DND-41 (cell line): ENCODE results near the gene MRPL21.

Source experiments
- ATAC-seq: fragments of 200-7000 bp; cut with Tn5 transposase; 3 replicates; pipeline ENCODE4 v1.9.1; 2021; ENCODE audit warnings: low read depth; ENCODE audit not compliant: insufficient read depth
- DNase-seq: peaks from one replicate; pipeline ENCODE4 v3.0.0-alpha.2; 2020
- H2AFZ ChIP-seq: 2 replicates; pipeline ENCODE4 v1.6.0; 2012; ENCODE audit warnings: low read depth, low read length
- H3K27ac ChIP-seq: 2 replicates; pipeline ENCODE4 v1.5.1; 2012; ENCODE audit warnings: low read length, inconsistent platforms
- H3K27me3 ChIP-seq: fragments of 200-600 bp; sonication (generic); 2 replicates; pipeline ENCODE4 v1.6.0; 2012; ENCODE audit warnings: low read length, mild to moderate bottlenecking, inconsistent platforms; ENCODE audit not compliant: insufficient read depth, poor library complexity
- H3K36me3 ChIP-seq: 2 replicates; pipeline ENCODE4 v1.5.1; 2012; ENCODE audit warnings: low read length, inconsistent platforms; ENCODE audit not compliant: insufficient read depth
- H3K4me1 ChIP-seq: 2 replicates; pipeline ENCODE4 v1.5.1; 2012; ENCODE audit warnings: mild to moderate bottlenecking, low read length; ENCODE audit not compliant: insufficient read depth
- H3K4me2 ChIP-seq: 2 replicates; pipeline ENCODE4 v1.6.0; 2012; ENCODE audit warnings: mild to moderate bottlenecking, moderate library complexity, low read length, inconsistent platforms; ENCODE audit not compliant: insufficient read depth
- H3K4me3 ChIP-seq, 2 experiments: fragments of 200-600 bp in 1 of 2; shearing (Covaris generic) in 1 of 2; 2 replicates each; pipeline ENCODE4 v1.5.1; 2012 to 2016; ENCODE audit warnings: inconsistent platforms in 2 of 2, low read length in 2 of 2, mild to moderate bottlenecking in 2 of 2, low read depth in 1 of 2, moderate library complexity in 1 of 2
- H3K79me2 ChIP-seq: 2 replicates; pipeline ENCODE4 v1.6.0; 2012; ENCODE audit warnings: low read length, inconsistent platforms; ENCODE audit not compliant: insufficient read depth
- H3K9ac ChIP-seq: 2 replicates; pipeline ENCODE4 v1.6.0; 2012; ENCODE audit warnings: low read depth, mild to moderate bottlenecking, inconsistent platforms, low read length, moderate library complexity
- H3K9me3 ChIP-seq: 2 replicates; pipeline ENCODE4 v1.5.1; 2012; ENCODE audit warnings: low read length, moderate library complexity, mild to moderate bottlenecking, inconsistent platforms; ENCODE audit not compliant: insufficient read depth, severe bottlenecking
- H4K20me1 ChIP-seq: 2 replicates; pipeline ENCODE4 v1.6.0; 2012; ENCODE audit warnings: low read length; ENCODE audit not compliant: insufficient read depth
- CTCF ChIP-seq: IDR thresholded peaks from 2 replicates; pipeline ENCODE4 v1.5.1; 2012; ENCODE audit warnings: borderline replicate concordance, low read length, moderate library complexity, mild to moderate bottlenecking; ENCODE audit not compliant: poor library complexity, severe bottlenecking; ENCODE audit errors: extremely low read depth
- EZH2 ChIP-seq: IDR thresholded peaks from 3 replicates; pipeline ENCODE4 v1.6.1; 2012; ENCODE audit warnings: borderline replicate concordance, low read depth, mild to moderate bottlenecking, moderate library complexity, low read length, inconsistent platforms; ENCODE audit not compliant: severe bottlenecking

MRPL21 gene

GRCh38 chr11:68934321-68934645 is 30.7 kb upstream of the MRPL21 start:
- no peak for DNase-seq
- Histone ChIP-seq H3K4me1 (no peaks in the 10 kb centered on the region), H3K4me3 (no peak overlapping the region), H3K79me2 (no peaks in the 10 kb centered on the region), H2AFZ (no peak overlapping the region), H4K20me1 (peaks cover 16% of the 10 kb centered on the region; the same call in 1 of the 2 replicates), H3K9me3 (no peaks in the 10 kb centered on the region), H3K27ac (no peak overlapping the region), H3K36me3 (peaks cover 82% of the 10 kb centered on the region), H3K27me3 (no peaks in the 10 kb centered on the region), H3K9ac (no peak overlapping the region), H3K4me2 (no peak overlapping the region)
- ATAC-seq: no peak
- TF ChIP-seq EZH2 (no peak), CTCF (no peak)

- Histone ChIP-seq H3K4me3 (no peak overlapping the region), H3K36me3 (peaks cover 83% of the 10 kb centered on the region), H3K4me2 (no peak overlapping the region), H3K4me1 (no peaks in the 10 kb centered on the region), H2AFZ (no peak overlapping the region), H3K9me3 (no peaks in the 10 kb centered on the region), H3K27ac (no peak overlapping the region), H3K9ac (no peak overlapping the region), H3K27me3 (no peaks in the 10 kb centered on the region), H4K20me1 (peaks cover 12% of the 10 kb centered on the region; the same call in 1 of the 2 replicates), H3K79me2 (no peaks in the 10 kb centered on the region)
- ATAC-seq: no peak
- TF ChIP-seq EZH2 (no peak), CTCF (no peak)
- DNase-seq: no peak
These were observed 30.1 kb upstream of the MRPL21 start for GRCh38 chr11:68933605-68934320.

- Histone ChIP-seq H3K27me3 (no peaks in the 10 kb centered on the region), H3K4me2 (no peak overlapping the region), H3K4me3 (no peak overlapping the region), H4K20me1 (peaks cover 10% of the 10 kb centered on the region; the same call in 1 of the 2 replicates), H3K4me1 (no peaks in the 10 kb centered on the region), H2AFZ (no peak overlapping the region), H3K27ac (no peak overlapping the region), H3K36me3 (peaks cover 83% of the 10 kb centered on the region), H3K9me3 (no peaks in the 10 kb centered on the region), H3K79me2 (no peaks in the 10 kb centered on the region), H3K9ac (no peak overlapping the region)
- TF ChIP-seq CTCF (no peak), EZH2 (no peak)
- ATAC-seq (no peak), DNase-seq (no peak)
These were observed 29.4 kb upstream of the MRPL21 start for GRCh38 chr11:68932933-68933577.
